Tibial artery (tissue), 4 donors: ENCODE measurements around the gene UBA5.

Experiments used
- DNase-seq, 2 donors: peaks; one replicate each; pipeline ENCODE4 v3.0.0-alpha.2; 2019
- H3K27ac ChIP-seq, 2 donors: fragments of 200-600 bp; sonication (generic) in 1 of 2; 1 replicate in 1 of 2; 2 replicates in 1 of 2; pipeline ENCODE4 v1.5.1; 2018 to 2019; ENCODE audit warnings: mild to moderate bottlenecking in 1 of 2
- H3K27me3 ChIP-seq, 2 donors: fragments of 200-600 bp; sonication (generic) in 1 of 2; one replicate each; pipeline versions ENCODE4 v1.5.1 to v1.6.0; 2016 to 2019
- H3K36me3 ChIP-seq, 3 donors: fragments of 200-600 bp; sonication (generic) in 2 of 3; one replicate each; pipeline ENCODE4 v1.5.1; 2016 to 2019; ENCODE audit warnings: mild to moderate bottlenecking in 2 of 3
- H3K4me1 ChIP-seq, 4 donors: fragments of 200-600 bp; sonication (generic) in 2 of 4; 1 replicate in 3 of 4; 2 replicates in 1 of 4; pipeline ENCODE4 v1.5.1; 2016 to 2019
- H3K4me3 ChIP-seq, 2 donors: fragments of 200-600 bp; sonication (generic) in 1 of 2; 1 replicate in 1 of 2; 2 replicates in 1 of 2; pipeline ENCODE4 v1.5.1; 2018 to 2019; ENCODE audit warnings: mild to moderate bottlenecking in 2 of 2
- H3K9me3 ChIP-seq, 3 donors: fragments of 200-600 bp; sonication (generic) in 1 of 3; one replicate each; pipeline ENCODE4 v1.5.1; 2016 to 2019
- intact Hi-C: fragments of 100-400 bp; cut with DNase I; formaldehyde crosslinking; loops from one replicate; pipeline ENCODE4 v1.15.0; 2023; ENCODE audit warnings: low total_unique reads
- TF ChIP-seq, protein P1 (sequence below), 2 experiments: fragments of 200-600 bp in 1 of 2; fragments of 450-650 bp in 1 of 2; IDR thresholded peaks; one replicate each; pipeline ENCODE4 v1.5.1; 2017 to 2019; ENCODE audit warnings: antibody characterized with exemption in 2 of 2, mild to moderate bottlenecking in 1 of 2, moderate library complexity in 1 of 2

Gene UBA5

DNA sequence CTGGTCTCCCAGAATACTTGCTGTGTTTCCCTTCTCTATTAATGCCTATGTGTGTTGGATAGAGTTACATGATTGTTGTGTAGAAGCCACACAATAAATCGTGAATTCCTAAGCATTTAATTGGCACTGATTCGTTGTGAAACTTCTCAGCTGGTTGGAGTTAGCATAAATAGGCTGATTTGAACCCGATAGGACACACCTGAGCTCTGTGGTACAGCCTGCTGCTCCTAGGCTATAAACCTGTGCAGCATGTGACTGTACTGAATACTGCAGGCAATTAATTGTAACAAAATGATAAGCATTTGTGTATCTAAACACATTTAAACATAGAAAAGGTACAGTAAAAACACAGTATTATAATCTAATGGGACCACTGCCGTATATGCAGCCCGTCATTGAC, 5.4 kb upstream of the UBA5 start:
- no peak for DNase-seq
- Histone ChIP-seq H3K9me3 (no peaks in the 10 kb centered on the region), H3K4me1 (peaks cover 0 to 14% (median 6%) of the 10 kb centered on the region in 4 donors), H3K36me3 (no peaks in the 10 kb centered on the region), H3K27ac (no peak overlapping the region), H3K4me3 (no peak overlapping the region), H3K27me3 (no peaks in the 10 kb centered on the region)
- TF ChIP-seq, protein P1, sequence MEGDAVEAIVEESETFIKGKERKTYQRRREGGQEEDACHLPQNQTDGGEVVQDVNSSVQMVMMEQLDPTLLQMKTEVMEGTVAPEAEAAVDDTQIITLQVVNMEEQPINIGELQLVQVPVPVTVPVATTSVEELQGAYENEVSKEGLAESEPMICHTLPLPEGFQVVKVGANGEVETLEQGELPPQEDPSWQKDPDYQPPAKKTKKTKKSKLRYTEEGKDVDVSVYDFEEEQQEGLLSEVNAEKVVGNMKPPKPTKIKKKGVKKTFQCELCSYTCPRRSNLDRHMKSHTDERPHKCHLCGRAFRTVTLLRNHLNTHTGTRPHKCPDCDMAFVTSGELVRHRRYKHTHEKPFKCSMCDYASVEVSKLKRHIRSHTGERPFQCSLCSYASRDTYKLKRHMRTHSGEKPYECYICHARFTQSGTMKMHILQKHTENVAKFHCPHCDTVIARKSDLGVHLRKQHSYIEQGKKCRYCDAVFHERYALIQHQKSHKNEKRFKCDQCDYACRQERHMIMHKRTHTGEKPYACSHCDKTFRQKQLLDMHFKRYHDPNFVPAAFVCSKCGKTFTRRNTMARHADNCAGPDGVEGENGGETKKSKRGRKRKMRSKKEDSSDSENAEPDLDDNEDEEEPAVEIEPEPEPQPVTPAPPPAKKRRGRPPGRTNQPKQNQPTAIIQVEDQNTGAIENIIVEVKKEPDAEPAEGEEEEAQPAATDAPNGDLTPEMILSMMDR (IDR thresholded peaks at IDR 0.05): no peak
- intact Hi-C loops: no loop called here

DNA sequence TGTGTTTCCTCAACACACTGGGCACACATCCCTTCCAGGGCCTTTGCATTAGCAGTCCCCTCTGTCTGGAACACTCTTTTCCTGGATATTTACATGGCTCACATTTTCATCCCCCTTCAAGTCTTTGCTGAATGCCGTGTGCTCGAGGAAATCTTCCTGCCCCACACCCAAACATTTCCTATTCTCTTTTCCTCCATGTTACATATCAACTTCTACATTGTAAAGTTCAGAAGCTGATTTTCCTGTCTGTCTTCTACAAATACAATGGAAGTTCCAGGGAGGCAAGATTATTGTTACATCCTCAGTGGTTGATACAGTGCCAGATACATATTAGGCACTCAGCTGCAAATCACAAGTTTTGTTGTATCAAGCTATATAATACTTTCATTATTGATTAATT, 4.7 kb upstream of the UBA5 start:
- no peak overlapping the region for H3K27ac ChIP-seq
- H3K36me3 ChIP-seq: no peaks in the 10 kb centered on the region
- intact Hi-C loops: no loop called here
- H3K27me3 ChIP-seq: no peaks in the 10 kb centered on the region
- H3K4me1 ChIP-seq: peaks cover 0 to 14% (median 6%) of the 10 kb centered on the region in 4 donors
- no peak overlapping the region for H3K4me3 ChIP-seq
- TF ChIP-seq, protein P1 (IDR thresholded peaks at IDR 0.05): no peak
- no peaks in the 10 kb centered on the region for H3K9me3 ChIP-seq
- no peak for DNase-seq

DNA sequence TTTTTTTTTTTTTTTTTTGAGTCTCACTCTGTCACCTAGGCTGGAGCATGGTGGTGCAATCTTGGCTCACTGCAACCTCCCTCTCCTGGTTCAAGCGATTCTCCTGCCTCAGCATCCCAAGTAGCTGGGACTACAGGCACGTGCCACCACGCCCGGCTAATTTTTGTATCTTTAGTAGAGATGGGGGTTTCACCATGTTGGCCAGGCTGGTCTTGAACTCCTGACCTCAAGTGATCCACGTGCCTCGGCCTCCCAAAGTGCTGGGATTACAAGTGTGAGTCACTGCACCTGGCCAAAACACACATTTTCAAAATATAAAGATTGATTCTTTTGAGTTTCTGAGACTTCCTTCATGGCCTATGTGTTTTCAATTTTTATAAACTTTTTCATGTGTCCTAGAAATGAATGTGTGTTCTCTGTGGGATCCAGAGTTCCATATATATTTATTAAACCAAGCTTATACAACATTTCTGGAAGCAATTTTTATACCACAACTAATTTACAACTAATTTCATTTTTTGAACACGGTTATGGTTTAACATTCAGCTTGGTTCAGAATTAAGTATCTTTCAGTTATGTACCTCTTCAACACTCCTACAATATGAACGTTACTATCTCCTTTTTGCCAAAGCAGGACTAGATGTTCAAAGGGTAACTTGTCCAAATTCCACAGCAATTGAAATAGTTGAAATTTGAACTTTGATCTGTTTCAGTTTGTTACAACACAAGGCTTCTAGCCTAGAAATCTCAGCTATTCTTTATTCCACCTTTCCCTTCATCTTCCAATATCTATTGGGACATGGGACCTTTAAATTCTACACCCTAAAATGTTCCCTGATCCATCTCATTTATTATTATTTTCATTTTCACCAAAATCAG, 2.0 kb upstream of the UBA5 start:
- Histone ChIP-seq H3K4me3 (peak overlapping the region in 1 of 2 donors; percentile 78), H3K27ac (peak overlapping the region in 1 of 2 donors; percentile 96), H3K4me1 (peaks cover 0 to 36% (median 20%) of the 10 kb centered on the region in 4 donors), H3K36me3 (no peaks in the 10 kb centered on the region), H3K9me3 (no peaks in the 10 kb centered on the region), H3K27me3 (no peaks in the 10 kb centered on the region)
- TF ChIP-seq, protein P1 (IDR thresholded peaks at IDR 0.05): no peak
- DNase-seq: no peak
- intact Hi-C loops: no loop called here

DNA sequence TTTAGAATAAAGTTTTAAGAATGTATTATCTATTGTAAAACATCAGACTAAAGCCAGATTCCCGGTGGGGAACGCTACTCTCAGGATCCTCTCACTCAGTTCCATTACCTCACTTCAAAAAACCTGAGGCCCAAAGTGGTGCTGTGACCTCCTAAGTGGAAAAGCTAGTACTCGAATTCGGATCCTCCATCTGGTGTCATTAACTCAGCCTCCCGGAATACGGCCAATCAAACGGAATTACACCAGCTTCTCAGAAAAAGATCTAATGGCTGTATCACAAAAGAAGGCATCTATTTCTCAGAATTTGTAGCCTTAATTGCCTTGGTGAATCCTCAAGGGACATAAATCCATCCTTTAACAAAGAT, 1.1 kb upstream of the UBA5 start:
- peak overlapping the region; percentile 91 to 96 for H3K27ac ChIP-seq
- TF ChIP-seq, protein P1 (IDR thresholded peaks at IDR 0.05): no peak
- H3K4me1 ChIP-seq: peaks cover 0 to 39% (median 22%) of the 10 kb centered on the region in 4 donors
- intact Hi-C loops: no loop called here
- no peaks in the 10 kb centered on the region for H3K27me3 ChIP-seq
- H3K4me3 ChIP-seq: peak overlapping the region; percentile 78 to 85
- no peaks in the 10 kb centered on the region for H3K9me3 ChIP-seq
- H3K36me3 ChIP-seq: no peaks in the 10 kb centered on the region
- no peak for DNase-seq

DNA sequence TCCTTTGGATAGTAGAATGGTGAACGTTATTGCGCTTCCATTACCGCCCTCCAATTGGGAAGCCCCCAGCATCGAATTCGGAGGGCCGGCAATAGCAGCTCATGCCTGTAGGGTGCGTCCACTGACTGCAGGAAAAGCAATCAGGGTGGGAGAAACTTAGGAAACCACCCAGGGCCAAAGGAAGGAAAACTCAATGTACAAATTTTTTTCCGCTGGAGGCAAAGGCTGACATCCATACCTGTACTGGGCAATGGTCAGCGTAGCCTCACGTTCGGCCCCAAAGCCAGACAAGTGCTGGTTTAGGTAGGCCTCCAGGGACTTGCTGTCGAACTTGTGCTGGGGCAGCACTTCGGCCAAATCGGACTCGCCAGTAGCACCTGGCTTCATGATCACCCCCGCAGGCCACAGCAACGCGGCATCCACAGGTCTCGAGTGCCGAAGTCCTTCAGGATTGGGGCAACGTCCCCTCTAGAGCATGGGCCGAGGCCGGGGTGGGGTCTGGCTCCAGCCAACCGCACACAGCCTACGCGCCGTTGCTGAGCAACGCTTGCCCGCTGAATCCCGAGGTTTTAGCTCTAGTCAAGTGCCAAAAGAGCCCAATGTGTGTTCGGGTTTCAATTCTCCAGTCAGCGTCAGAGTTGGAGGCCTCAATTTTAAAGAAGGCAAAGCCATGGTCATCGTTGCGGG, 621 bp upstream of the UBA5 start, which contains the start of gene ACAD11:
Gene ACAD11 (minus strand): TSS at position 445 of the 687 bp plus-strand sequence. CDS start 58 bp downstream, at position 387.
- peak within 1 kb of the TSS; percentile 91 to 96 for H3K27ac ChIP-seq
- peak; percentile 83 to 91 for DNase-seq
- H3K4me3 ChIP-seq: peak within 1 kb of the TSS; percentile 78 to 85
- no peaks in the 10 kb centered on the region for H3K36me3 ChIP-seq
- H3K4me1 ChIP-seq: peaks cover 0 to 39% (median 22%) of the 10 kb centered on the region in 4 donors
- H3K9me3 ChIP-seq: no peaks in the 10 kb centered on the region
- TF ChIP-seq, protein P1 (IDR thresholded peaks at IDR 0.05): peak; percentile 62 to 66
- H3K27me3 ChIP-seq: no peaks in the 10 kb centered on the region
- intact Hi-C loops: no loop called here
